H1 (cell line): ENCODE measurements around the gene ORC2. TPM values are rescaled to one million over a fixed set of nuclear protein-coding genes. Genes with fewer than 3 reads are reported as not detected.

Experiments
- CTBP2 ChIP-seq: IDR thresholded peaks from 2 replicates; pipeline ENCODE4 v1.7.0; 2011; ENCODE audit warnings: borderline replicate concordance, mild to moderate bottlenecking, moderate library complexity, mixed read lengths, low read length; ENCODE audit not compliant: insufficient read depth, insufficient read length
- NANOG ChIP-seq: IDR thresholded peaks from 2 replicates; pipeline ENCODE4 v1.6.1; 2011; ENCODE audit warnings: low read length, low read depth, mild to moderate bottlenecking, inconsistent platforms; ENCODE audit not compliant: insufficient read depth, poor library complexity, severe bottlenecking
- polyA plus RNA-seq, 7 experiments: library from polyadenylated mRNA; depleted of rRNA in 3 of 7; stranded (reverse) in 5 of 7; unstranded in 2 of 7; fragments of >200 nt in 5 of 7; fragments of 200-250 nt in 2 of 7; gene quantifications; 1 replicate in 5 of 7; 2 replicates in 1 of 7; 4 replicates in 1 of 7; pipeline versions ENCODE4 v1.2.1 to v1.2.3, GENCODE V29; 2011 to 2013; ENCODE audit warnings: missing spikeins in 2 of 7, mixed read lengths in 2 of 7
- total RNA-seq: library from RNA; stranded (reverse); fragmentation: NEBNext Ultra II Directional; extraction: Animal tissue kit (Norgen Biotek cat#: 25700); gene quantifications from 2 replicates; pipeline ENCODE4 v1.2.1, GENCODE V29; 2021

The ORC2 gene
- total and polyA plus RNA-seq, 2 of the 8 experiments (the other 6 are each of a cell fraction or from before 2014, with no cell fraction given) = 7.1 to 89.8 TPM

DNA sequence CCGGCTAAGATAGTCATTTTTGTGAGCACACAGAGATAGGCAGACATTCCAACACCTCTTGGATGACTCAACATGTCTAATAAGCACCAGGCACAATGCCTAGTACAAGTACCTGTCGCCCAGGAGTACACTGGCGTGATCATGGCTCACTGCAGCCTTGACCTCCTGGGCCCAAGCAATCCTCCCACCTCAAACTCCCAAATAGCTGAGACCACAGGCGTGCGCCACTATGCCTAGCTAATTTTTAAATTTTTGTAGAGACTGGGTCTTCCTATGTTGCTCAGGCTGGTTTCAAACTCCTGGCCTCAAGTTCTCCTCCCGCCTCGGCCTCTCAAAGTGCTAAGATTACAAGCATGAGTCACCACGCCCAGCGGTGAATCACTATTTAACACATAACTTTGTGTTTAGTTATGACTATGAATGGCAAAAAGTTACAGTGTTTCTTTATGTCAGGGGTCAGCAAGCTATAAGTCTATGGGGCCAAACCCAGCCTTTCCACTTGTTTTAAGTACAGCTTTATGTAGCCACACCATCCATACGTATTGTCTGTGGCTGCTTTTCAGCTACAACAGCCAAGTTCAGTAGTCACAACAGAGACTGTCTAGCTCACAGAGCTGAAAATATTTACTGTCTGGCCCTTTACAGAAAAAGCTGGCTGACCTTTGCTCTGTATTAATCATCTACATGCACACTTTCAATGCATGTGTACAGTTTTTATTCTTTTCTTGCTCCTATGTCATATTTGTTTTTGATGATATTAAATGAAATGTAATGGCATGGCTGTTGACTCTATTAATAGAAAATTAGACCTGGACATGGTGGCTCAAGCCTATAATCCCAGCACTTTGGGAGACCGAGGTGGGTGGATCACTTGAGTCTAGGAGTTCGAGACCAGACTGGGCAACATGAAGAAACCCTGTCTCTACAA is 18.7 kb downstream of the ORC2 start (continued):
- TF ChIP-seq NANOG (no peak), CTBP2 (no peak)
